Ovary (tissue), 9 donors: Measurements from ENCODE around the gene PANK1. TPM values are rescaled to one million over a fixed set of nuclear protein-coding genes. Genes with fewer than 3 reads are reported as not detected.

ENCODE experiments used
- DNase-seq, 5 donors: peaks; one replicate each; pipeline ENCODE4 v3.0.0-alpha.2; 2019 to 2020
- H3K27ac ChIP-seq, 2 donors: fragments of 200-600 bp; one replicate each; pipeline versions ENCODE4 v1.5.1 to v1.8.0; 2019 to 2022
- H3K27me3 ChIP-seq: fragments of 200-600 bp; one replicate; pipeline ENCODE4 v1.8.0; 2022
- H3K36me3 ChIP-seq: fragments of 200-600 bp; sonication (generic); one replicate; pipeline ENCODE4 v1.5.1; 2019
- H3K4me1 ChIP-seq: one replicate; pipeline ENCODE4 v1.8.1; 2013; ENCODE audit warnings: mild to moderate bottlenecking, moderate library complexity; ENCODE audit not compliant: insufficient read depth
- H3K4me3 ChIP-seq: fragments of 200-600 bp; sonication (generic); one replicate; pipeline ENCODE4 v1.5.1; 2017
- H3K9me3 ChIP-seq, 2 donors: fragments of 200-600 bp in 1 of 2; sonication (generic) in 1 of 2; one replicate each; pipeline versions ENCODE4 v1.5.1 to v1.8.1; 2013 to 2019; ENCODE audit warnings: mild to moderate bottlenecking in 1 of 2, moderate library complexity in 1 of 2
- EP300 ChIP-seq: sonication (generic); formaldehyde crosslinking; IDR thresholded peaks from one replicate; pipeline ENCODE4 v1.6.1; 2017; ENCODE audit warnings: antibody characterized with exemption
- POLR2A ChIP-seq: fragments of 450-650 bp; IDR thresholded peaks from one replicate; pipeline ENCODE4 v1.6.1; 2017; ENCODE audit warnings: antibody characterized with exemption, mild to moderate bottlenecking, moderate library complexity
- WGBS, 3 donors: extraction: QIAGEN DNeasy Blood & Tissue Kit in 1 of 3; methylation state at CpG; one replicate each; pipeline versions ENCODE4 v1.1.5 to v1.1.7; 2013 to 2017; 5-methylcytosine and 5-hydroxymethylcytosine counted together
- intact Hi-C, 4 donors: fragments of 100-400 bp; cut with DNase I; formaldehyde crosslinking; loops; one replicate each; pipeline versions ENCODE4 v1.11.0 to v1.15.1; 2022 to 2023
- polyA plus RNA-seq, 2 donors: library from polyadenylated mRNA; stranded (reverse); fragments of 200-250 nt in 1 of 2; fragments of 350-450 nt in 1 of 2; fragmentation: Illumina TruSeq in 1 of 2; extraction: RNeasy Lipid Tissue Mini Kit (QIAGEN cat#74804) in 1 of 2; gene quantifications; one replicate each; pipeline ENCODE4 v1.2.3, GENCODE V29; 2013 to 2014
- total RNA-seq, 7 donors: library from RNA; depleted of rRNA in 2 of 7; stranded (reverse); fragments of >200 nt in 2 of 7; fragmentation: NEBNext Ultra II Directional in 3 of 7; extraction: Animal tissue kit (Norgen Biotek cat#: 25700) in 3 of 7; gene quantifications; one replicate each; pipeline versions ENCODE4 v1.1.0 to v1.2.4, GENCODE V29; 2016 to 2023
- TF ChIP-seq, protein P1 (sequence below), 3 donors: fragments of 450-650 bp in 2 of 3; fragments of 200-600 bp in 1 of 3; IDR thresholded peaks; one replicate each; pipeline versions ENCODE4 v1.5.1 to v1.8.0; 2016 to 2022; ENCODE audit warnings: antibody characterized with exemption in 3 of 3, mild to moderate bottlenecking in 1 of 3
- donor health status: DM: no; HTN: no; CAD: no; lungs with moderate emphysema.
- donor health status: DM: no; HTN: no; CAD: no.
- donor health status: Bipolar disorder and iron deficiency.
- donor health status: DM: yes; HTN: yes; CAD: no.
- donor health status: DM: no; HTN: no; CAD: no.
- donor health status: DM: yes; HTN: yes; CAD: no.

Gene PANK1
- total and polyA plus RNA-seq, 9 donors = 1.7 to 6.2 (median 4.5) TPM

DNA sequence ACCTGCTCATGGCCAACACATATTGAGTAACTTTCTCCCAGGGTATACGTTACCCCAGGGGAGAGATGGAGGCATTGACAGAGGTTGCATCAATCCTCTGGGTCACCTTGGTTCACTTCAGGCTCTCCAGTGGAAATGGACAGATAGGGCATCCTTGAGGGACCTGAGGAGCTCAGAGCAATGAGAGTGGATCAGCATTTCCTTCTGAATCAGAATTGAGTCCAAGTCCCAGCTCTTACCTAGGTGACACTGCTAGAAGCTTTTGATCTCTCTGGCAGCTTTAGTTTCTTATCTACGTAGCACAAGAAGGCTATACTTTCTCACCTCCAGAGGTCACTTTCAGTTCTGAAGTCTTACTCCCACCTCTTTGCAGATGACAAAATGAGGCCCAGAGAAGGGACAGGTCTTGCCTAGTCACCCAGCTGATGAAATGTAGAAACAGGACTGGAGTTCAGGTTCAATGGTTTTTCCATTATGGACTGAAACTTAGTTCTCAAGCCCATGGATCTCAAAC, 35.2 kb downstream of the PANK1 start:
- H3K9me3 ChIP-seq = no peaks in the 10 kb centered on the region
- TF ChIP-seq, protein P1, sequence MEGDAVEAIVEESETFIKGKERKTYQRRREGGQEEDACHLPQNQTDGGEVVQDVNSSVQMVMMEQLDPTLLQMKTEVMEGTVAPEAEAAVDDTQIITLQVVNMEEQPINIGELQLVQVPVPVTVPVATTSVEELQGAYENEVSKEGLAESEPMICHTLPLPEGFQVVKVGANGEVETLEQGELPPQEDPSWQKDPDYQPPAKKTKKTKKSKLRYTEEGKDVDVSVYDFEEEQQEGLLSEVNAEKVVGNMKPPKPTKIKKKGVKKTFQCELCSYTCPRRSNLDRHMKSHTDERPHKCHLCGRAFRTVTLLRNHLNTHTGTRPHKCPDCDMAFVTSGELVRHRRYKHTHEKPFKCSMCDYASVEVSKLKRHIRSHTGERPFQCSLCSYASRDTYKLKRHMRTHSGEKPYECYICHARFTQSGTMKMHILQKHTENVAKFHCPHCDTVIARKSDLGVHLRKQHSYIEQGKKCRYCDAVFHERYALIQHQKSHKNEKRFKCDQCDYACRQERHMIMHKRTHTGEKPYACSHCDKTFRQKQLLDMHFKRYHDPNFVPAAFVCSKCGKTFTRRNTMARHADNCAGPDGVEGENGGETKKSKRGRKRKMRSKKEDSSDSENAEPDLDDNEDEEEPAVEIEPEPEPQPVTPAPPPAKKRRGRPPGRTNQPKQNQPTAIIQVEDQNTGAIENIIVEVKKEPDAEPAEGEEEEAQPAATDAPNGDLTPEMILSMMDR (IDR thresholded peaks at IDR 0.05) = no peak
- TF ChIP-seq POLR2A (no peak), EP300 (no peak)
- 0 to 41% (median 29%) methylated on average over 2 of the region's 2 CpGs for WGBS, 3 donors
- H3K4me1 ChIP-seq = no peaks in the 10 kb centered on the region
- H3K36me3 ChIP-seq = no peaks in the 10 kb centered on the region
- no peak overlapping the region for H3K4me3 ChIP-seq
- H3K27ac ChIP-seq = no peak overlapping the region
- no peak for DNase-seq
- intact Hi-C loops = no loop called here
- H3K27me3 ChIP-seq = no peaks in the 10 kb centered on the region

DNA sequence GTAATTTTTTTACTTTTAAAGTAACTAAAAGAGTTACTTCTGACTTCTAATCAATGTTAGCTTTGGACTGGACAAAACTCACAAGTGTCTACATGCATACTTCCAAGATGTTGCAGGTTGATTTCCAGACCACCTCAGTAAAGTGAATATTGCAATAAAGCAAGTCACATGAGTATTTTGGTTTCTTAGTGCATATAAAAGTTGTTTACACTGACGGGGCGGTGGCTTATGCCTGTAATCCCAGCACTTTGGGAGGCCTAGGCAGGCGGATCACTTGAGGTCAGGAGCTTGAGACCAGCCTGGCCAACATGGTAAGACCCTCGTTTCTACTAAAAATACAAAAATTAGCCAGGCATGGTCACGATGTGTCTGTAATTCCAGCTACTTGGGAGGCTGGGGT, 40.8 kb downstream of the PANK1 start:
- Histone ChIP-seq H3K27me3 (no peaks in the 10 kb centered on the region), H3K4me3 (no peak overlapping the region), H3K9me3 (no peaks in the 10 kb centered on the region), H3K4me1 (no peaks in the 10 kb centered on the region), H3K36me3 (no peaks in the 10 kb centered on the region), H3K27ac (no peak overlapping the region)
- intact Hi-C loops = no loop called here
- no peak for DNase-seq
- TF ChIP-seq, protein P1 (IDR thresholded peaks at IDR 0.05) = no peak
- TF ChIP-seq POLR2A = no peak
- TF ChIP-seq EP300 = no peak
- WGBS, 3 donors = 85 to 93% (median 92%) methylated on average over 5 of the region's 5 CpGs

DNA sequence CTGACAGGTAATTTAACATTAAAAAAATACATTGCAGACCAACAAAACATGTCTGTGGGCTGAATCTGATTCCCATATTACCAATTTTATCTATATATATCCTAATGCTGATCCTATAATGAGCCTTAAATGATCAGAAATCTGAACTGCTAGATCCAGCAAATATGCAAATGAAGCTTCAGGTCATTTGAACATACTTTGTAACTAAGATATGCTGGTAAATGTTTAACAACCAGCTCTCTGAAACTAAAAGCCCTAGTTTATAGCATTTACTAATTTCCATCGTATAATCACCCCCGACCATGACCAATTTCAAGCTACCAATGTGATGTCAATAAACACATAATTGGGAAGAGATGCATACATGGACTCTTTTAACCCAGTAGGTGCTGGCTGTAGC, 42.1 kb downstream of the PANK1 start:
- H3K4me3 ChIP-seq = no peak overlapping the region
- no peak for TF ChIP-seq EP300
- no peak for TF ChIP-seq POLR2A
- TF ChIP-seq, protein P1 (IDR thresholded peaks at IDR 0.05) = no peak
- H3K9me3 ChIP-seq = no peaks in the 10 kb centered on the region
- 91 to 97% (median 93%) methylated on average over 2 of the region's 2 CpGs for WGBS, 3 donors
- H3K27me3 ChIP-seq = no peaks in the 10 kb centered on the region
- no peaks in the 10 kb centered on the region for H3K36me3 ChIP-seq
- H3K4me1 ChIP-seq = no peaks in the 10 kb centered on the region
- intact Hi-C loops = no loop called here
- no peak for DNase-seq
- no peak overlapping the region for H3K27ac ChIP-seq

DNA sequence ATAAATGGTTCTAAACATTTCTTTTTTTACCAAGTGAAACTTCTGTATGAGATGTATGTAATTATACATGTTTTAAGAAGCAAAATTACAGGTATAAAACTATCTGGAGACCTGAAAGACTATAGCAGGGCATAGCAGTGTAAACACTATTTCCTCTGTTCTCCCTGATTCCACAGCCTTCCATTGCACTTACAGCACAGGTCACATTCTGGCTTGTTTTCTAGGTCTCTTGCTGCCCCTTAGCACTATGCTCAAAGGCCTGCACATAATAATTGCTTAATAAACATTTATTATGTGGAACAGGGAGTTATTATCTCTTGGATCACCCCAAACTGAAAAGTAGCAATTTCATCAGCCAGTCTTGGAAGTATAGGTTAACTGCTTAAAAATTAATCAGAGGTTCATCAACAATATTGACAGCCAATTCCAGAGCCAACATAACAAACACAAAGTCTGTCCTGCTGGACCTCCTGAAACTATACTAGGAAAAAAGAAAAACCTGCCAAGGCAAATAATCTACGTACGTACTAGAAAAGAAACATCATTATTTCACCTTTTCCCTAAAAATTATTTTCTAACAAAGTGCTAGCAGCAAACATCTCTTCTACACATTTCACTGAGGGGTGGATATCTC, 43.2 kb downstream of the PANK1 start:
- Histone ChIP-seq H3K4me1 (no peaks in the 10 kb centered on the region), H3K36me3 (no peaks in the 10 kb centered on the region), H3K9me3 (no peaks in the 10 kb centered on the region), H3K27ac (no peak overlapping the region), H3K4me3 (no peak overlapping the region), H3K27me3 (no peaks in the 10 kb centered on the region)
- TF ChIP-seq, protein P1 (IDR thresholded peaks at IDR 0.05) = no peak
- no peak for TF ChIP-seq POLR2A
- no peak for TF ChIP-seq EP300
- 74 to 88% (median 86%) methylated on average over 2 of the region's 2 CpGs for WGBS, 3 donors
- intact Hi-C loops = no loop called here
- no peak for DNase-seq
